ENCODE data around the gene SEMA3A.

SEMA3A gene

DNA sequence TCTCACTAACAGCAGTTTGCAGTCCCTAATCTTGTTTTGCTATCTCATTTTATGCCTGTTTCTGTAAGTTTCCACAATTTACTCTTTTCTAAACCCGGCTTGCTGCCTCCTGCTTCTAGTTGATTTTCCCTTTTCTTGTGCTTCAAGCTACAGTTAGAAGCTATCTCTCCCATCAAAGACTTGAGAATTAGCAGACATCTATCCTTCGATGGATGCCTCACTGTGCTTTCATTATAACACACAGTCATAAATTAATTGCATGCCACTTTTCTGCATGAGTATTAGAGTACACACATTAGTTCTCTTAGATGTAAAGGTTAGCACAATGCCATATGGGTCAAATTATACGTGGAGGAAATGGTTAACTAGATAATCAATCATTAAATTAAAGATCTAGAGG, 48.7 kb downstream of the SEMA3A start:
- DNase-seq (ENCODE audit: extremely low read depth, low read depth) = no peak
- no peak overlapping the region for H3K4me3 ChIP-seq (replicated peaks; ENCODE audit: low read depth, low read length)
- TF ChIP-seq, protein P1, sequence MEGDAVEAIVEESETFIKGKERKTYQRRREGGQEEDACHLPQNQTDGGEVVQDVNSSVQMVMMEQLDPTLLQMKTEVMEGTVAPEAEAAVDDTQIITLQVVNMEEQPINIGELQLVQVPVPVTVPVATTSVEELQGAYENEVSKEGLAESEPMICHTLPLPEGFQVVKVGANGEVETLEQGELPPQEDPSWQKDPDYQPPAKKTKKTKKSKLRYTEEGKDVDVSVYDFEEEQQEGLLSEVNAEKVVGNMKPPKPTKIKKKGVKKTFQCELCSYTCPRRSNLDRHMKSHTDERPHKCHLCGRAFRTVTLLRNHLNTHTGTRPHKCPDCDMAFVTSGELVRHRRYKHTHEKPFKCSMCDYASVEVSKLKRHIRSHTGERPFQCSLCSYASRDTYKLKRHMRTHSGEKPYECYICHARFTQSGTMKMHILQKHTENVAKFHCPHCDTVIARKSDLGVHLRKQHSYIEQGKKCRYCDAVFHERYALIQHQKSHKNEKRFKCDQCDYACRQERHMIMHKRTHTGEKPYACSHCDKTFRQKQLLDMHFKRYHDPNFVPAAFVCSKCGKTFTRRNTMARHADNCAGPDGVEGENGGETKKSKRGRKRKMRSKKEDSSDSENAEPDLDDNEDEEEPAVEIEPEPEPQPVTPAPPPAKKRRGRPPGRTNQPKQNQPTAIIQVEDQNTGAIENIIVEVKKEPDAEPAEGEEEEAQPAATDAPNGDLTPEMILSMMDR (IDR thresholded peaks at IDR 0.05; ENCODE audit: low read depth, low read length, missing control alignments) = no peak

DNA sequence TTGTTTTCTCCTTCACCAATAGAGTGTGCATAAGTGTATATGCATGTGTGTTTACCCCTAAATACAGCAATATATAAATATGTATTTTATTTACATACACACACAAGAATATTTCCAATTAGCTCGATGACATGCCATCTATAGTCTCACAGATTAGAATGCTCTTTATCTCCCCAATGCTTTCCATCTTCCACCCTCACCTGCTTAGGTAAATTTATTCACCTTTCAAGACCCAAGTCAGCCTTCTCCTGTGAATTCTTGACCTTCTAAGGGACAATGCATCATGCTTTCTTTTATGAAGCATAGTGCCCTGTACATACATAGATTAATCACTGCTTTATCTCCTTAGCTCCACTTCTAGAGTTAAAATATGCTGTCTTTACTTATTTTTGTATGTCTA, 49.7 kb downstream of the SEMA3A start:
- no peak for DNase-seq (ENCODE audit: extremely low read depth, low read depth)
- TF ChIP-seq, protein P1 (IDR thresholded peaks at IDR 0.05; ENCODE audit: low read depth, low read length, missing control alignments) = no peak
- no peak overlapping the region for H3K4me3 ChIP-seq (replicated peaks; ENCODE audit: low read depth, low read length)

DNA sequence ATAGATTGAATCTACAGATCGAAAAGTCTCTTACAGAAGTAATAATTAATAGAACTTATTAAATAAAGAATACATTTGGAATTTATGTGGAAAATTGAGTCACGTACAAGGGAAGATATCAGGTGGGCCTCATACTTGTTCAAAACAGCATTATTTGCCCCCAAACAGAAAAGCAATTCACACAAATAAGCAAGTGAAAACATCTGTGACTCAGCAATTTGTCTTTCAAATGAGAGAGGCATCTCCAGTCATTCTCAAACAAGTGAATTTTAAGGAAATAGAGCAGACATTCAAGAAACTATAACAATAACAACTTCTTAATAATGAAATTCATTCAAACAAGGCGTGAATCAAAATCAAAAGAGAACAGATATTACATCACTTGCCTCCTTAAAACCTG, 50.1 kb downstream of the SEMA3A start:
- no peak overlapping the region for H3K4me3 ChIP-seq (replicated peaks; ENCODE audit: low read depth, low read length)
- DNase-seq (ENCODE audit: extremely low read depth, low read depth) = no peak
- TF ChIP-seq, protein P1 (IDR thresholded peaks at IDR 0.05; ENCODE audit: low read depth, low read length, missing control alignments) = no peak

DNA sequence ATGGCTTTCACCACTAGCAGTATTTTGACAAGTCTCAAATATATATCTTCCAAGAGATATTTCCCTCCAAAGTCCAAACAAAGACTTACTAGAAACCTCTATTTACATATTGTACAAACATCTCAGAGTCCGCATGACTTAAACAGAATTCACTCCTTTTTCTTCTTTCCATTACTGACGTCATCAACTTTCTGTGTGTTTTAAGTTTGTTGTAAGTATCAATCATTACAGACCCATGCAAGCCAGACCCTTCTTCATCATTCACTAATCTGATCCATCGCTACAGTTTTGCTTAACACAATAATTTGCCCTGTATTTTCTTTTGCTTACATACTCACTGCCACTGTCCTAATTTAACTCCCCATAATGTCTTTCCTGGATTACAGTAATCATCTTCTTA, 51.9 kb downstream of the SEMA3A start:
- H3K4me3 ChIP-seq (replicated peaks; ENCODE audit: low read depth, low read length) = no peak overlapping the region
- no peak for DNase-seq (ENCODE audit: extremely low read depth, low read depth)
- TF ChIP-seq, protein P1 (IDR thresholded peaks at IDR 0.05; ENCODE audit: low read depth, low read length, missing control alignments) = no peak

DNA sequence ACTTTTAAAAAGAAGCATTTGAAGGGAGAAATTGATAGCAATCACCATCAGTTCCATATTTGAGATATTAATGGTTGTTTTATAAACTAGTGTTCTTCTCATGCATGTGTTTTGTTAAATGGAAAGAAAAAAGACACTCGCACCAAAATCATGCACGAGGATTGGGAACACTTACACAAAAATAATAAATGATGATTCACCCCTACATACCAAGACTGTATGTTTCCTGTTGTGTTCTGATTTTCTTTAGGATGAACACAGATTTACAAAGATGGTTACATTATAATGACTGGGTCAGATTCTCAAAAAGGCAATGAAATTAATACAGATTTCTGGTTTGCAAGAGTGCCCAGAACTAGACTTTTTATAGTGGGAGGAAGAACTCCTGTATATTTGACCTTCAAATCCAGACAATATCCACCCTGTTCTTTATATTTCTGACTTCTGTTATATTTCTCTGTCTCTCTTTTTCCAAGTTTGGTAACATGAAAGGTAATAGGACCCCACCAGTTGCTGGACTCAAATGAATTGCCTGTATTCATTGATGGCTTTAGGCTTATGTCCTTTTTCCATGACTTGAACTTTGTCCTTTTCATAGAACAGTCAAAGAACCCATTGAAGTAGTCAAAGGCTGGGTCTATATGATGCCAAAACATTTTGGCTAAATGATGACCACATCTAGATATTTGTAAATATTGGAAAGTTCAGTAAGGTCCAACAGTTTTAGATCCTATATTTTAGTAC, 54.4 kb downstream of the SEMA3A start:
- no peak for DNase-seq (ENCODE audit: extremely low read depth, low read depth)
- TF ChIP-seq, protein P1 (IDR thresholded peaks at IDR 0.05; ENCODE audit: low read depth, low read length, missing control alignments) = no peak
- no peak overlapping the region for H3K4me3 ChIP-seq (replicated peaks; ENCODE audit: low read depth, low read length)

DNA sequence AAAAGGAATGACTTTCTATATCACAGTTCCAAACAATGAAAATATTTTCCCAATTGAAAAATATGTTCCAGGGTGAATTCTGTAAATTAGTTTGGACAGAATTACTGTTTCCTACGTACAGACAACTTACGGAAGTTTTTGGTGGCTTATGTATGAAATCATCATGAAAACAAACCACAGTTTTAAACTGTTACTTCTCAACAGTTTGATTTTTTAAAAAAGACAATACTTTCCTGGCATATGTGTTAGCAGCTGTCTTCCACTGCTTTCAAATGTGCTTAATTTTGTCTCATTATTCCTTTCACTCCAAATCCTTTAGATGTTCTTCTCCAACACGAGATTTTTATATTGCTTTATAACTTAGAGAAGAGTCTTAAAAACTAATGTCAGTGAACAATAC, 56.2 kb downstream of the SEMA3A start:
- H3K4me3 ChIP-seq (replicated peaks; ENCODE audit: low read depth, low read length) = no peak overlapping the region
- TF ChIP-seq, protein P1 (IDR thresholded peaks at IDR 0.05; ENCODE audit: low read depth, low read length, missing control alignments) = no peak
- no peak for DNase-seq (ENCODE audit: extremely low read depth, low read depth)

DNA sequence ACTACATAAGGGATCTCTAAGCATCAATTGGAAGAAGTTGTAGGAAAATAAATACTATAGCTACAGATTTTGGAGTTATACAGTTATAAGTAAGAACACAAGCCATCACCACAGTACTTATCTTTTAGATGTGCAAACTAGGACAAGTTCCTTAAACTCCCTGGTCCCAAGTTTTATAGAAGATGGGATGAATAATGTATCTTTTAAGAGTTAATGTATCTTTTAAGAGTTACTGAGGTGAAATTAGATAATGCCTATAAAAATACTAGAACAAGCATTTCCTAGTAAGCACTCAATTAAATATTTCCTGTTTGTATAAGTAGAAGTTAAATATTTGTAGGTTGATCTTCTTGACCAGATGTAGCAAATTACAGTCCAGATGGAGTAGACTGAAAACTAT, 56.8 kb downstream of the SEMA3A start:
- TF ChIP-seq, protein P1 (IDR thresholded peaks at IDR 0.05; ENCODE audit: low read depth, low read length, missing control alignments) = no peak
- no peak overlapping the region for H3K4me3 ChIP-seq (replicated peaks; ENCODE audit: low read depth, low read length)
- DNase-seq (ENCODE audit: extremely low read depth, low read depth) = peak; percentile 22
